Adrenal gland (tissue), 5 donors: ENCODE data around the gene MSLN.
A peak's percentile ranks its signal among the peaks of the same experiment; 100 is the strongest.

ENCODE experiments used
- CTCF ChIP-seq, 6 experiments: fragments of 450-650 bp in 4 of 6; fragments of 200-600 bp in 2 of 6; sonication (generic) in 1 of 6; IDR thresholded peaks; 1 replicate in 5 of 6; 2 replicates in 1 of 6; pipeline versions ENCODE4 v1.5.1 to v1.8.0; 2016 to 2021; ENCODE audit warnings: antibody characterized with exemption in 6 of 6, mild to moderate bottlenecking in 2 of 6, moderate library complexity in 1 of 6
- POLR2A ChIP-seq, 2 donors: fragments of 450-650 bp; IDR thresholded peaks; one replicate each; pipeline ENCODE4 v1.6.1; 2017; ENCODE audit warnings: antibody characterized with exemption in 2 of 2, mild to moderate bottlenecking in 2 of 2, moderate library complexity in 1 of 2
- donor health status: DM: no; HTN: no; CAD: no.

GRCh38 chr16:712740-713250 lies 47.7 kb upstream of the MSLN start:
- TF ChIP-seq CTCF (IDR thresholded peaks at IDR 0.05) (peak in 5 of 6 experiments; percentile 39 to 64 (median 54)), POLR2A (IDR thresholded peaks at IDR 0.05) (peak in 1 of 2 donors; percentile 46)
